Measurements from ENCODE around the gene MYH3. TPM values are rescaled to one million over a fixed set of nuclear protein-coding genes. Genes with fewer than 3 reads are reported as not detected.

Gene MYH3
- total and polyA plus RNA-seq, 2 donors from 2014 or later, result 2.5 to 2.9 TPM

GRCh38 chr17:10624969-10625368, 32.1 kb downstream of the MYH3 start:
- no peak overlapping the region for H3K27ac ChIP-seq (ENCODE audit: low read depth in 2 of 2, low read length in 2 of 2)
- no peaks in the 10 kb centered on the region for H3K9me3 ChIP-seq (ENCODE audit: control insufficient read depth in 2 of 3, insufficient read depth in 1 of 3, low read length in 3 of 3)
- TF ChIP-seq, protein P1, sequence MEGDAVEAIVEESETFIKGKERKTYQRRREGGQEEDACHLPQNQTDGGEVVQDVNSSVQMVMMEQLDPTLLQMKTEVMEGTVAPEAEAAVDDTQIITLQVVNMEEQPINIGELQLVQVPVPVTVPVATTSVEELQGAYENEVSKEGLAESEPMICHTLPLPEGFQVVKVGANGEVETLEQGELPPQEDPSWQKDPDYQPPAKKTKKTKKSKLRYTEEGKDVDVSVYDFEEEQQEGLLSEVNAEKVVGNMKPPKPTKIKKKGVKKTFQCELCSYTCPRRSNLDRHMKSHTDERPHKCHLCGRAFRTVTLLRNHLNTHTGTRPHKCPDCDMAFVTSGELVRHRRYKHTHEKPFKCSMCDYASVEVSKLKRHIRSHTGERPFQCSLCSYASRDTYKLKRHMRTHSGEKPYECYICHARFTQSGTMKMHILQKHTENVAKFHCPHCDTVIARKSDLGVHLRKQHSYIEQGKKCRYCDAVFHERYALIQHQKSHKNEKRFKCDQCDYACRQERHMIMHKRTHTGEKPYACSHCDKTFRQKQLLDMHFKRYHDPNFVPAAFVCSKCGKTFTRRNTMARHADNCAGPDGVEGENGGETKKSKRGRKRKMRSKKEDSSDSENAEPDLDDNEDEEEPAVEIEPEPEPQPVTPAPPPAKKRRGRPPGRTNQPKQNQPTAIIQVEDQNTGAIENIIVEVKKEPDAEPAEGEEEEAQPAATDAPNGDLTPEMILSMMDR (IDR thresholded peaks at IDR 0.05; ENCODE audit: borderline replicate concordance, extremely low read depth, insufficient read depth), result no peak
- no peak for FAIRE-seq
- intact Hi-C loops (cut with DNase I), result no loop called here
- H3K27me3 ChIP-seq (ENCODE audit: control insufficient read depth, insufficient read depth, low read length), result no peaks in the 10 kb centered on the region
- H3K4me3 ChIP-seq (ENCODE audit: low read length in 3 of 3), result no peak overlapping the region
- DNase-seq, result no peak
- H3K36me3 ChIP-seq (ENCODE audit: control insufficient read depth in 2 of 3, insufficient read depth in 3 of 3, low read length in 3 of 3), result no peaks in the 10 kb centered on the region
- H3K4me1 ChIP-seq (ENCODE audit: control insufficient read depth in 2 of 3, insufficient read depth in 2 of 3, low read depth in 1 of 3, low read length in 3 of 3), result no peaks in the 10 kb centered on the region
- no peak overlapping the region for H3K9ac ChIP-seq (ENCODE audit: low read length in 3 of 3)

DNA sequence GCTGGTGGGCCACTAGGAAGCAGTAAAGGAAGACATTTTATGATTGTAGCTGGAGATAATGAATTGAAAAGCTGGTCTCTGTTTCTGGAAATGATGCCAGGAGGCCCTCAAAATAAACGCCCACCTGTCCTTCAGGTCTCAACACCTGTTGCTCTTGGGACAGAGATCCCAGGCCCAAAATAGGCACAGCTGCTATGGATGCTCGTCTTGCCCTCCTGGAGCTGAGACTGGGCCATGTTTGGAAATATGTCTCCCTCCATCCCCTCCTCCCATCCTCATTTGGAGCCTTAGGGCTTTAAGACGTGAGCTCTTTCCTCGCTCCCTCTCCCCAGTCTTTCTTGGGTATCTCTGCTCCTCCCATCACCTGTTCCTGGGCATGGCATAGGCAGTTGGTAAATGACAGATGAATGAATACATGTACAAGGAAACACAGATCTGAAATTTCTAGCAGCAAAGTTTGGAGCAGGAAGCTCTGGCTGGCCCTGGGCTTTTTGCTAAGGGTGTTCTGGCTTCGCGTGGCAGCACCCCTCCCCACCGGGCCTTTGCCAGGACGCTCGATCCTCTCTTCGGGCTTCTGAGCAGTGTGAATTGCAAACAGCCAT, 33.3 kb downstream of the MYH3 start:
- Histone ChIP-seq H3K27ac (ENCODE audit: low read depth in 2 of 2, low read length in 2 of 2) (no peak overlapping the region), H3K27me3 (ENCODE audit: control insufficient read depth, insufficient read depth, low read length) (no peaks in the 10 kb centered on the region), H3K36me3 (ENCODE audit: control insufficient read depth in 2 of 3, insufficient read depth in 3 of 3, low read length in 3 of 3) (no peaks in the 10 kb centered on the region), H3K4me1 (ENCODE audit: control insufficient read depth in 2 of 3, insufficient read depth in 2 of 3, low read depth in 1 of 3, low read length in 3 of 3) (no peaks in the 10 kb centered on the region), H3K9me3 (ENCODE audit: control insufficient read depth in 2 of 3, insufficient read depth in 1 of 3, low read length in 3 of 3) (no peaks in the 10 kb centered on the region), H3K9ac (ENCODE audit: low read length in 3 of 3) (no peak overlapping the region), H3K4me3 (ENCODE audit: low read length in 3 of 3) (no peak overlapping the region)
- TF ChIP-seq, protein P1 (IDR thresholded peaks at IDR 0.05; ENCODE audit: borderline replicate concordance, extremely low read depth, insufficient read depth), result no peak
- FAIRE-seq (no peak), DNase-seq (no peak)
- intact Hi-C loops (cut with DNase I), result no loop called here

DNA sequence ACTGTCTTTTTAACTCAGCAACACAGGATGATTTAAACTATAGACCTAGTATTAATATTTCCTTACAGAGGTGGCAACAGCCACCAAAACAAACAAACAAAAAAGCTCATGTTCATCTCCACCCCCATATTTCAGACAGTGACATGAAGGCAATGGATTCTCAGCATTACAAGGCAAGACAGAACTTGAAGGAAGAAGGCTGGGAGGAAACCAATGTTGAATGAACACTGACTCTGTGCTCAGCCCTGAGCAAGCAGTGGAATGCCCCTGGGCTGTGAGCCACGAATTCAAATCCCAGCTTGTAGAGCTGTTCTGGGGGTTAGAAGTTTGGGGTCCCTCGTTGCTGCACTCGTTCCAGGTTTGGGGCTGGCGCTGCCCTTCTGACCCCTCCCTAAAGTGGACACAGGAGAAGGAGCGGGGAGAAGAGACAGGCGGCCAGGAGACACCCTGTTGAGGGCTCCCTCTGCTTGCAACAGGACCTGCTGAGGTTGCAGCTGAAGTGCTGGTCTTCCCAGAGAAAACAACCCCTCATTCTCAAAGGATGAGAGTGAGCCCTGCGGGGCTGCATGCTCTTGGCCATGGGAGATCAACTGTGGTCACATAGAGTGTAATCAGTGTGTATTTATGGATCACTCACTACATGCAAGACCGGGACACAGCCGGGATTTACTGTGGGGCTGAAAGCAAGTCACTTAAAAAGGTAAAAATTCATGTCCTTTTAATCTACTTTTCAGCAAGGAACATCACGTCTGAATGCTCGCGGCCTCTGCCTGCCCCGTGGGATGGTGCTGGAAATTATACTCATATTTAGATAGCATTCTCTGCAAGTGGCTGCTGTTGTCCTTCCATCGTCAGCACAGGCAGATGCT, 34.3 kb downstream of the MYH3 start:
- TF ChIP-seq, protein P1 (IDR thresholded peaks at IDR 0.05; ENCODE audit: borderline replicate concordance, extremely low read depth, insufficient read depth), result no peak
- Histone ChIP-seq H3K36me3 (ENCODE audit: control insufficient read depth in 2 of 3, insufficient read depth in 3 of 3, low read length in 3 of 3) (no peaks in the 10 kb centered on the region), H3K4me3 (ENCODE audit: low read length in 3 of 3) (no peak overlapping the region), H3K4me1 (ENCODE audit: control insufficient read depth in 2 of 3, insufficient read depth in 2 of 3, low read depth in 1 of 3, low read length in 3 of 3) (no peaks in the 10 kb centered on the region), H3K27me3 (ENCODE audit: control insufficient read depth, insufficient read depth, low read length) (no peaks in the 10 kb centered on the region), H3K9me3 (ENCODE audit: control insufficient read depth in 2 of 3, insufficient read depth in 1 of 3, low read length in 3 of 3) (no peaks in the 10 kb centered on the region), H3K9ac (ENCODE audit: low read length in 3 of 3) (no peak overlapping the region), H3K27ac (ENCODE audit: low read depth in 2 of 2, low read length in 2 of 2) (no peak overlapping the region)
- intact Hi-C loops (cut with DNase I), result no loop called here
- no peak for DNase-seq
- no peak for FAIRE-seq

Data from kidney (tissue), 14 donors.